ENCODE measurements around the gene NT5C2. TPM values are rescaled to one million over a fixed set of nuclear protein-coding genes. Genes with fewer than 3 reads are reported as not detected.

The NT5C2 gene
- total and polyA plus RNA-seq, 10 donors = 21.7 to 115 (median 89.6) TPM

- Histone ChIP-seq H3K4me1 (peaks cover 5 to 82% (median 38%) of the 10 kb centered on the region in 6 donors), H3K27ac (peak overlapping the region; percentile 55 to 85 (median 82)), H3K4me3 (peak overlapping the region in 1 of 8 donors; percentile 44), H3K9me3 (no peaks in the 10 kb centered on the region), H3K27me3 (replicated peaks in 1 of 7) (no peaks in the 10 kb centered on the region), H3K36me3 (no peaks in the 10 kb centered on the region)
- intact Hi-C loops (cut with DNase I; ENCODE audit: low total_unique reads) = no loop called here
- 43 to 70% (median 51%) methylated on average over 3 of the region's 3 CpGs for WGBS, 5 donors
- DNase-seq = peak; percentile 80
- TF ChIP-seq CTCF (IDR thresholded peaks at IDR 0.05 in 8 of 11, conservative IDR thresholded peaks at IDR 0.05 in 3 of 11) (no peak), POLR2AphosphoS5 (IDR thresholded peaks at IDR 0.05) (peak in 2 of 3 donors; percentile 53 to 85), POLR2A (IDR thresholded peaks at IDR 0.05) (peak in 1 of 3 donors; percentile 38)
These were observed 4.1 kb upstream of the NT5C2 start for GRCh38 chr10:103197174-103197573.

- Histone ChIP-seq H3K9me3 (no peaks in the 10 kb centered on the region), H3K4me3 (peak overlapping the region in 1 of 8 donors; percentile 21), H3K4me1 (peaks cover 7 to 85% (median 43%) of the 10 kb centered on the region in 6 donors), H3K27ac (peak overlapping the region; percentile 55 to 85 (median 82)), H3K27me3 (replicated peaks in 1 of 7) (no peaks in the 10 kb centered on the region), H3K36me3 (no peaks in the 10 kb centered on the region)
- TF ChIP-seq CTCF (IDR thresholded peaks at IDR 0.05 in 8 of 11, conservative IDR thresholded peaks at IDR 0.05 in 3 of 11) = no peak
- TF ChIP-seq POLR2AphosphoS5 (IDR thresholded peaks at IDR 0.05) = no peak
- TF ChIP-seq POLR2A (IDR thresholded peaks at IDR 0.05) = no peak
- DNase-seq = no peak
- WGBS, 5 donors = 46 to 74% (median 62%) methylated on average over 2 of the region's 2 CpGs
- intact Hi-C loops (cut with DNase I; ENCODE audit: low total_unique reads) = no loop called here
These were observed 3.4 kb upstream of the NT5C2 start for GRCh38 chr10:103196516-103196915.

GRCh38 chr10:103193820-103194529, 903 bp upstream of the NT5C2 start:
- WGBS, 5 donors = 69 to 79% (median 71%) methylated on average over 14 of the region's 14 CpGs
- intact Hi-C loops (cut with DNase I; ENCODE audit: low total_unique reads) = no loop called here
- TF ChIP-seq CTCF (IDR thresholded peaks at IDR 0.05 in 8 of 11, conservative IDR thresholded peaks at IDR 0.05 in 3 of 11) (no peak), POLR2AphosphoS5 (IDR thresholded peaks at IDR 0.05) (no peak), POLR2A (IDR thresholded peaks at IDR 0.05) (no peak)
- no peaks in the 10 kb centered on the region for H3K27me3 ChIP-seq (replicated peaks in 1 of 7)
- H3K9me3 ChIP-seq = no peaks in the 10 kb centered on the region
- H3K27ac ChIP-seq = peak overlapping the region in 6 of 8 donors; percentile 96 to 99 (median 98)
- peaks cover 0 to 1% (median 0%) of the 10 kb centered on the region in 6 donors for H3K36me3 ChIP-seq
- no peak for DNase-seq
- peaks cover 18 to 91% (median 67%) of the 10 kb centered on the region in 6 donors for H3K4me1 ChIP-seq
- peak overlapping the region in 4 of 8 donors; percentile 79 to 97 (median 96) for H3K4me3 ChIP-seq

- H3K27ac ChIP-seq = peak overlapping the region; percentile 95 to 99 (median 98)
- intact Hi-C loops (cut with DNase I; ENCODE audit: low total_unique reads) = no loop called here
- peaks cover 0 to 7% (median 0%) of the 10 kb centered on the region in 6 donors for H3K36me3 ChIP-seq
- H3K27me3 ChIP-seq (replicated peaks in 1 of 7) = no peaks in the 10 kb centered on the region
- peak; percentile 95 for DNase-seq
- H3K9me3 ChIP-seq = no peaks in the 10 kb centered on the region
- H3K4me1 ChIP-seq = peaks cover 18 to 91% (median 75%) of the 10 kb centered on the region in 6 donors
- WGBS, 5 donors = 0% methylated on average over 44 to 62 of the region's 62 CpGs
- no peak for TF ChIP-seq CTCF (IDR thresholded peaks at IDR 0.05 in 8 of 11, conservative IDR thresholded peaks at IDR 0.05 in 3 of 11)
- peak in 2 of 3 donors; percentile 49 to 55 for TF ChIP-seq POLR2A (IDR thresholded peaks at IDR 0.05)
- TF ChIP-seq POLR2AphosphoS5 (IDR thresholded peaks at IDR 0.05) = peak; percentile 88 to 89 (median 89)
- H3K4me3 ChIP-seq = peak overlapping the region; percentile 79 to 97 (median 92)
These were observed 493 bp downstream of the NT5C2 start for GRCh38 chr10:103192451-103193106.
